ENCODE measurements around the gene STN1.
A peak's percentile ranks its signal among the peaks of the same experiment; 100 is the strongest.
"Not testable (repeated sequence)": the region's sequence is repeated elsewhere in the genome, so short reads cannot be mapped to it uniquely, and the experiment has no call there.

STN1 gene

DNA sequence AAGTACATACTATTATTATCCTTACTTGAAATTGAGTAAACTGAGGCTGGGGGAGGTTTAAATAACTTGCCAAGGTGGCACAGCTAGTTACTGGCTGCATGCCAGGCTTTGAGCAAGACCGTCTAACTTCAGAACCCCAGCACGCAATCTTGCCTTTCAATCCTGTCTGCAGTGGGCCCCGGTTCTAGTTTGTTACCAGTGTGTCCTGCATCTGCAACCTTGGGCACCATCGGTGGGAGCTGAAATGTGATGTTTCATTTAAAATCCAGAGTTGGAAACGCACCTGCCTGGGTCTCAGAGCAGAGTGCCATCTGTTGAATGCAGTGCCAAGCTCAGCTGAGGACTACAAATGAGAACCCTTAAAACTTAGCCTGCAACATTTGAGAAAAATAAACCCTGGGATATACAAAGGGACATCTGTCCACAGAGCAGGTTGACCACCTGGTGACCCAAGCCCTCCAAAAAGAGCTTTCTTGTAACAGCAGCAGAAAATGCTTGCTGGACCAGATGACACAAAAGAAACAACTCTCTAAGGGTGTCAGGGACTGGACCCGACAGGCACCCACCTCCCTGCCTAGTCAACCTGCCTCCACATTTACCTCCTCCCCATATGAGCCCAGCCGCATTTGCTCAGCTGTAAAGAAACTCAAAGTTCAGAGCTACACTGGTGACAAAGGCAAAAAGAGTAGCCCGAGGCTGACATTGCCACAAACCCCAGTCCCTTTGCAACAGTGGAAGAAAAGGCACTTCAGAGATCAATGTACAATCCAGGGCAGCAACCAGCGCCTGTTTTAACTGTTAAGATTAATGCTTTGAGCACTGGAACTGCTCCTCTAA is 64.3 kb downstream of the STN1 start:
- H3K27me3 Mint-ChIP-seq, result peaks cover 35% of the 10 kb centered on the region

DNA sequence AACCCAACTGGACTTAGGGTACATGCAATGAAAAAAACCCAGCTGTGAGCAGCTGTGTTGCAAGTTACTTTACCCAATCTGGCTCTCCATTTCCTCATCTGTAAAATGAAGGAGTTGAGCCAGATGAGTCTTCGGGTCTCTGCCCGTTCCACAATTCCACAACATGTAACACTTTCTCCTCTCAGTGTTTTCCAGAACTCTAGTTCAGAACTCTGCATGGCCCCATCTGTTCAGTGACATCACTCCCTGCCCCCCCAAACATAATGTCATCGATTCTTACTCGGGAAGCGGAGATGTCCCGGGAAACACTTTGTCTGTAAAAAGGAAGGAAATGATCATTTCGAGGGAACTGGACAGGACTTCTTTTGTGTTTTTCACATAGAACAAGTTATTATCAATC is 65.1 kb downstream of the STN1 start:
- H3K4me1 Mint-ChIP-seq (ENCODE audit: low read depth), result peaks cover 13% of the 10 kb centered on the region
- peaks cover 35% of the 10 kb centered on the region for H3K27me3 Mint-ChIP-seq
- H3K4me3 Mint-ChIP-seq, result no peak overlapping the region

More for the DNA sequence above, 64.3 kb downstream of the STN1 start:
- Mint-ChIP-seq H3K36me3 (ENCODE audit: low read depth) (no peaks in the 10 kb centered on the region), H3K9me3 (no peaks in the 10 kb centered on the region), H3K27ac (no peak overlapping the region), H3K4me1 (ENCODE audit: low read depth) (peaks cover 13% of the 10 kb centered on the region), H3K4me3 (peak overlapping the region; percentile 72)

DNA sequence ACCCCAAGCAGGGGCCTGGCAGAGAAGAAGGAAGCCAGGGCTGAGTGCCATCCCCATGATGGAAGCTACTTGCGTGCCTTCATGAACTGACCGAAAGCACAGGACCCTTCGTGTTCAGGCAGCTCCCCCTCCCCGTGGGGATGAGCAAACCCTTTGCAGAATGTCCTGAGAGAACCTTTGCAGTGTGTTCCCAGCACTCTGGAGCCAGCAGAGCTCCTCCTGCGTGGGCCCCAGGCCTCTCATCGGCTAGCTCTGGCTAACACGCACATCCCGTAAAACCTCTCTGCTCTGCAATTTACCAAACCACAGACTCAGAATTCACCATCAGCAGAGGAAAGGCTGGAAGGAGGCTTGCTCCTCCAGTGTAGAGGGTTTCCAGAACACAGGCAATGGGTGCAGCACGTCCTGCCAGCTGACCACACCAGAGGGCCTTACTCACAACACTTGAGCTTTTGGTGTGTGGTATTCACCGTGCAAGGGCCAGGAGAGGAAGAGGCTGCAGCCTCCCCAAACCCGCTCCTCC is 65.7 kb downstream of the STN1 start:
- peaks cover 35% of the 10 kb centered on the region for H3K27me3 Mint-ChIP-seq
- no peaks in the 10 kb centered on the region for H3K9me3 Mint-ChIP-seq
- H3K27ac Mint-ChIP-seq, result no peak overlapping the region
- no peak overlapping the region for H3K4me3 Mint-ChIP-seq
- H3K4me1 Mint-ChIP-seq (ENCODE audit: low read depth), result peaks cover 13% of the 10 kb centered on the region
- H3K36me3 Mint-ChIP-seq (ENCODE audit: low read depth), result no peaks in the 10 kb centered on the region

More for the DNA sequence above, 65.1 kb downstream of the STN1 start:
- no peak overlapping the region for H3K27ac Mint-ChIP-seq
- H3K9me3 Mint-ChIP-seq, result no peaks in the 10 kb centered on the region
- no peaks in the 10 kb centered on the region for H3K36me3 Mint-ChIP-seq (ENCODE audit: low read depth)

DNA sequence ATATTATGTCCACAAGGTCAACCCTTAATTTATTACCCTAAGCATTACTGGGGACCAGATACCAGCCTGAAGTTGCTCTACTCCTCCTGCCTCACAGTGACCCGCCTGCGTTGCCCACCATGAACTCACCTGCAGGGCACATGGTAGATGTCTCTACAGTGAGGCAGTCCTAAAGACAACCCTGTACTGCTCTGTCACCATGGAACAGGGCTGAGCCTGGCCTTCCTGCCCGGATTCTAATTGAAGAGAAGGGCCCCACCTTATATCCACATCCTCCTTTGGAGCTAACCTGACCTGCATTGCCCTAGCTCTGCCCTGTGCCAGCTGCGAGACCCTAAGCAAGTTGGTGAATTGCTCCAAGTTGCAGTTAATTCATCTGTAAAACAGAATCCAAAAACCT is 66.7 kb downstream of the STN1 start:
- H3K4me1 Mint-ChIP-seq (ENCODE audit: low read depth), result peaks cover 16% of the 10 kb centered on the region
- H3K36me3 Mint-ChIP-seq (ENCODE audit: low read depth), result no peaks in the 10 kb centered on the region
- no peak overlapping the region for H3K4me3 Mint-ChIP-seq
- peaks cover 25% of the 10 kb centered on the region for H3K27me3 Mint-ChIP-seq
- H3K9me3 Mint-ChIP-seq, result no peaks in the 10 kb centered on the region
- no peak overlapping the region for H3K27ac Mint-ChIP-seq

DNA sequence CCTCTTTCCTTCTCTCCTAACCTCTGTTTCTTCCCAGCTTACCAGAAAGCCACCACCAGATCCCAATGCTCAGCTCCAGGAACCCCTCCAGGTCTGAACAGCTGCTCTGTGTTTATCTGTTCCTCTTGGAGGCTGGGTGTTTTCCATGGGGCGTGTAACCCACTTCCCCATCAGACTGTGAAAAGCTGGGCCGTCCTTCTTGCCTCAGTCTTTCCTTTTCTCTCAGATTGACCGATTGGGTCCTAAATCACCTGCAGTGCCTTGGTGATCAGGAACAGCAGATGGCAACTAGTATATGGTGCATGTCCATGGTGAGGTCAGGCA is 67.5 kb downstream of the STN1 start:
- H3K27ac Mint-ChIP-seq, result no peak overlapping the region
- peaks cover 20% of the 10 kb centered on the region for H3K4me1 Mint-ChIP-seq (ENCODE audit: low read depth)
- no peak overlapping the region for H3K4me3 Mint-ChIP-seq
- no peaks in the 10 kb centered on the region for H3K36me3 Mint-ChIP-seq (ENCODE audit: low read depth)
- peaks cover 21% of the 10 kb centered on the region for H3K27me3 Mint-ChIP-seq
- H3K9me3 Mint-ChIP-seq, result no peaks in the 10 kb centered on the region

DNA sequence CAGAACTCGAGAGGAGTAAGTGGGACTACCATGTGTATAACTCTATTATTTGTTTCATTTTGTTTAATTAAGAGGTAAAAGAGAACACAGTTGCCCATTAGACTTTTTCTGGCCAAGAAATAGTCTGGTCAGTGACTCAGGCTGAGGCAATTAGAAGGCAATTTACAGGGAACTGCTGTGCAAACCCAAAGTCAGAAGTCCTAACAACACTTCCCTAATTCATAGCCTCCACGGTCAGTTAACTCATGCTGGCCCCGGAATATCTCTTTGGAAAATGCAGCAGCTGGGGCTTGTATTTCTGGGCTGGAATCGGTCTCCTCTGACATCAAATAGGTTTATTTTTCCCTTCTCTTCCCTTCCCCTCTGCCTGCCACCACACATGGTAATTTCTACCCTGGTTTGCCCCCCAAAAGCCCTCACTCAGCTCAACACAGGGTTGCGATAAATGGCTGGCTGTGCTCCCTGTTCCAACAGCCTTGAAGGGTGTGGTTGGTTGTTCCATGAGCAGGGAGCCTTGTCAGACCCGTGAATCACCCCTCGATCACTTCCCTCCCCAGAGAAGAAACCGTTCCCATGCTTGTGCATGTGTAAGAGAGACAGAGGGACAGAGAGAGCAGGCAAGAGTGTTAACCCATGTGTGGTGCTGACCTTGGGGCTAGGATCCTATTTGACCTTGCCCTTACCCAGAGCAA is 68.0 kb downstream of the STN1 start:
- H3K4me3 Mint-ChIP-seq, result no peak overlapping the region
- peaks cover 24% of the 10 kb centered on the region for H3K4me1 Mint-ChIP-seq (ENCODE audit: low read depth)
- no peaks in the 10 kb centered on the region for H3K9me3 Mint-ChIP-seq
- peaks cover 21% of the 10 kb centered on the region for H3K27me3 Mint-ChIP-seq
- H3K27ac Mint-ChIP-seq, result no peak overlapping the region
- no peaks in the 10 kb centered on the region for H3K36me3 Mint-ChIP-seq (ENCODE audit: low read depth)

DNA sequence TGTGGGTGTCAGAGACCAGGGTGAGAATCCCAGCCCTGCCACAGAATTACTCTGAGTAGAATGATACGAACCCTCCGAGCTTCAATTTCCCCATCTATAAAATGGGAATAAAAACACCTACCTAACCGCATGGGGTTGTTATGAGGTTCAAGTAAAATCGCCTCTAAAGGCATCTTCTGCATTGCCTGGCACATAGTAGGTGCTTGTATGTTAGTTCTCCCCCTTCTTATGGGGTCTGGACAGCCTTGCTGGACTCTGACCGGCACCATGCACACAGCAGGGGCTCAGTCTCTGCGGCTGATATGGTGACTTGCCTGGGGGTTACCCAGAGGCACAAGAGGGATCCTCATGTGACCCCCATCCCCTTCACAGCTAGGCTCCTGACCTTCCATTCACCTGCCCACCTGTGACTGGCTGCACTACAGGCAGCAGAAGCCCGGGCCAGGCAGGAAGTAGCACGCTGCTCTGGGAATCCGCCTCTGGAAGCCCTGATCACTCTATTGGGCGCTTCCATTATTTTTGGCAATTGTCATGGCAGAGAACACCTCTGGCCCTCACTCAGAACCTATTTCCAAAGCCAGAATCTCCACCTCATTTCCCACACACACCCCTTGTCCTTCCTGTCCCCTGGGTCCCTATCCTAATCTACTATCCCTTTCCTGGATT is 68.6 kb downstream of the STN1 start:
- Mint-ChIP-seq H3K4me3 (no peak overlapping the region), H3K4me1 (ENCODE audit: low read depth) (peaks cover 18% of the 10 kb centered on the region), H3K27ac (no peak overlapping the region), H3K36me3 (ENCODE audit: low read depth) (no peaks in the 10 kb centered on the region), H3K9me3 (no peaks in the 10 kb centered on the region), H3K27me3 (peaks cover 16% of the 10 kb centered on the region)

DNA sequence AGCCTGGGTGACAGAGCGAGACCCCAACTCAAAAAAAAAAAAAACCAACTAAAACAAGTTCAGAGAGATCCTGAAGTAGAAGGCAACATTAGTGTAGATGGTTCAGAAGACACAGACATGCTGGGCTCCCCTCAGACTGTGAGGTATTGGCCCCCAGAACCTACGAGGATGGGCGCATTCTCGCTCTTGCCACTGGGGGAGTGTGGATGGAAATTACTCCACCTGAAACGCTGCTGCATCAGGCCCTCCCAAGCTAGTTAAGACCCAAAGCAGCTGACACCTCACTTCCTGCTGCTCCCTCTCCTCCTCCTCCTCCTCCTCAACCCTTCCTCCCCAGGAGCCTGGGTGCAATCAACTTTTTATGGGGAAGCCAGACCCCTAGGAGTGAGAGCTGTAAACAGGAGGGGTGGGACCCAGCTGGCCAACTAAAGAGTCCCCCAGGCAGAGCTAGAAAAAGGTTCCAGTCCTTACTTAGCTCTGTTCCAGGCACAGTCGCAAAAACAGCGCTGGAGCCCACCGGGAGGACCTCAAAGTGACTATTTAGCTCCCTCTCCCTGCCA is 70.0 kb downstream of the STN1 start:
- peaks cover 14% of the 10 kb centered on the region for H3K4me1 Mint-ChIP-seq (ENCODE audit: low read depth)
- H3K27me3 Mint-ChIP-seq, result peaks cover 3% of the 10 kb centered on the region
- H3K9me3 Mint-ChIP-seq, result no peaks in the 10 kb centered on the region
- H3K27ac Mint-ChIP-seq, result no peak overlapping the region
- H3K36me3 Mint-ChIP-seq (ENCODE audit: low read depth), result no peaks in the 10 kb centered on the region
- H3K4me3 Mint-ChIP-seq, result no peak overlapping the region

DNA sequence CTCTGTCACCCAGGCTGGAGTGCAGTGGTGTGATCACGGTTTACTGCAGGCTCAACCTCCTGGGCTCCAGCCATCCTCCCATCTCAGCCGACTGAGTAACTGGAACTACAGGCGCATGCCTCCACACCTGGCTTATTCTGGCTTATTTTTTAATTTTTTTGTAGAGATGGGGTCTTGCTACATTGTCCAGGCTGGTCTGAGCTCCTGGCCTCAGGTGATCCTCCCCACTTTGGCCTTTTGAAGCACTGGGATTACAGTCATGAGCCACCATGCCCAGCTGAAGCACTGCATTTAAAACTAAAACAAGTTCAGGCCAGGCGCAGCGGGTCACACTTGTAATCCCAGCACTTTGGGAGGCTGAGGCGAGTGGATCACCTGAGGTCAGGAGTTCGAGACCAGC is 70.6 kb downstream of the STN1 start:
- no peaks in the 10 kb centered on the region for H3K9me3 Mint-ChIP-seq
- H3K4me3 Mint-ChIP-seq, result no peak overlapping the region
- peaks cover 14% of the 10 kb centered on the region for H3K4me1 Mint-ChIP-seq (ENCODE audit: low read depth)
- no peaks in the 10 kb centered on the region for H3K27me3 Mint-ChIP-seq
- no peak overlapping the region for H3K27ac Mint-ChIP-seq
- H3K36me3 Mint-ChIP-seq (ENCODE audit: low read depth), result no peaks in the 10 kb centered on the region

DNA sequence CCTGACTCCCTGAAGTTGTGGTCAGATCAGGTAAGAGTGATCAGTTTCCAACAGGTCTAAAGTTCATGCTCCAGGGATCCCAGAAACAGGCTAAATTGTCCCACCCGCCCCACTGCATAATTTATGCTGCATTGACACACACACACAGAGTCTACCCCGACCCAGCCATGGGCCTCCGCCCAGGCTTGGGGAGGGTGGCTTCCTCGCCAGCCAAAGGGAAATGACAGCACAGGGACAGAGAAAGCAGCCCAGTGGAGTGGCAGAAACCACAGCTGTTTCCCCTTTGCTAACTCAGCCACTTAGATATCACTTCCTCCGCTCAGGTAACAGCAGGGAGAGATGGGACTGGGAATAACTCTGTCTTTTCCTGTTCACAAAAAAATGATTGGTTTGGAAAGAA is 72.0 kb downstream of the STN1 start:
- Mint-ChIP-seq H3K4me3 (no peak overlapping the region), H3K4me1 (ENCODE audit: low read depth) (peaks cover 14% of the 10 kb centered on the region), H3K9me3 (no peaks in the 10 kb centered on the region), H3K27me3 (no peaks in the 10 kb centered on the region), H3K27ac (no peak overlapping the region), H3K36me3 (ENCODE audit: low read depth) (no peaks in the 10 kb centered on the region)

DNA sequence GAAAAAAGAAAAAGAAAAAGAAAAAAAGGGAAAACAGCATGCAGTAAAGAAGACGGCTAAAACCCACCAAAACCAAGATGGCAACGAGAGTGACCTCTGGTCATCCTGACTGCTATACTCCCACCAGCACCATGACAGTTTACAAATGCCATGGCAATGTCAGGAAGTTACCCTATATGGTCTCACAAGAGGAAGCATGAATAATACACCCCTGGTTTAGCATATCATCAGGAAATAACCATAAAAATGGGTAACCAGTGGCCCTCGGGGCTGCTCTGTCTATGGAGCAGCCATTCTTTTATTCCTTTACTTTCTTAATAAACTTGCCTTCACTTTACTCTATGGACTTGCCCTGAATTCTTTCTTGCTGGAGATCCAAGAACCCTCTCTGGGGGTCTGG is 72.6 kb downstream of the STN1 start:
- H3K36me3 Mint-ChIP-seq (ENCODE audit: low read depth); H3K4me3 Mint-ChIP-seq; H3K27me3 Mint-ChIP-seq; H3K9me3 Mint-ChIP-seq; H3K27ac Mint-ChIP-seq: not testable (repeated sequence)
- peaks cover 14% of the 10 kb centered on the region for H3K4me1 Mint-ChIP-seq (ENCODE audit: low read depth)

DNA sequence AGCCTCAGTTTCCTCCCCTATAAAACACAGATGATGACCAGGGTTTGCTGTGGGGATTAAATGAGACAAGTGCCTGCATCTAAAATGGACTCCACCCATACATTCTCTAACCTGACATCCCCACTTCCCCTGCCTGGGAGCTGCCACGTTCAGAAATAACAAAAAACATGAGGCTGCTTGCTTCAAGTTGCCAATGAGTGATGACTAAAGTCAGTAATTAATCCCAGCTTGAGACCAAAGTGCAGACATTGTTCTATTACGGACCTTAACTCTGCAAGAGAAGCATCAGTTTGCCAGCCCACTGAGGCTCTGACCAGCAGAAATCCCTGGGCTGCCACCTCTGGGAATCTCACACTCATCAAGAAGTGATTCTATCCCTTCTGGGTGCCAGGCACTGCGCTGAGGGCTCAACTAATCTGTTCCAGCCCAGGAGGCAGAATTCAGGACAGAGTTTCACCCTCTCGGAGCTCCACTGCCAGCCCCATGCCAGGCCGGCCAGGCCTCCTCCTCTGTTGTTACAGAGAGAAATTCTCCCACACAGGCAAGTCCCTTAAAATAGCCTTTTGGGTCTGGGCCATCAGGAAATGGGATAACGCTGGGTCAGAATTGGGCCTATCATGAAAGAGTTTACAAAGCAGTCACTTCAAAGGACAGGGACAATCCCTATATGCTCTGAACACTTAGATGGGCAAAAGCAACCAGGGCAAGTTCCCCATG is 74.0 kb downstream of the STN1 start:
- H3K27me3 Mint-ChIP-seq, result no peaks in the 10 kb centered on the region
- no peaks in the 10 kb centered on the region for H3K36me3 Mint-ChIP-seq (ENCODE audit: low read depth)
- no peak overlapping the region for H3K4me3 Mint-ChIP-seq
- H3K9me3 Mint-ChIP-seq, result no peaks in the 10 kb centered on the region
- no peak overlapping the region for H3K27ac Mint-ChIP-seq
- H3K4me1 Mint-ChIP-seq (ENCODE audit: low read depth), result peaks cover 14% of the 10 kb centered on the region

DNA sequence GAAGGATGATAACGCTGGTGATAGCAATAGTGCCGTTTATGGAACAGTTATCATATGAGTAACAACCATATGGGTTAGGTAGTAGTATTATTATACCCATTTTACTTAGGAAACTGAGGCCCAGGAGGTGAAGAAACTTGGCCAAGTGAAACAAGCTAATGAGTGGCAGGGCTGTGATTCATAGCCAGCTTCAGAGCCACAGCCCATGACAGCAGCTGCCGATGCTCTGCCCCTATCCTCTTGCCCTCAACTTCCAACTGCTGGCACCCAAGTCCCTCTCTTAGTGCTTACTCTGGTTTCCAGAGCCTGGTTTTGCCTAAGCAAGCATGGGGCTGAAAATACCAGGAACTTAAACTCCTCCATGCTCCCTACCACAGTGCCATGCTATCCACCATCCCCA is 74.9 kb downstream of the STN1 start:
- Mint-ChIP-seq H3K27me3 (no peaks in the 10 kb centered on the region), H3K4me1 (ENCODE audit: low read depth) (peaks cover 14% of the 10 kb centered on the region), H3K9me3 (no peaks in the 10 kb centered on the region), H3K36me3 (ENCODE audit: low read depth) (no peaks in the 10 kb centered on the region), H3K4me3 (no peak overlapping the region), H3K27ac (no peak overlapping the region)

DNA sequence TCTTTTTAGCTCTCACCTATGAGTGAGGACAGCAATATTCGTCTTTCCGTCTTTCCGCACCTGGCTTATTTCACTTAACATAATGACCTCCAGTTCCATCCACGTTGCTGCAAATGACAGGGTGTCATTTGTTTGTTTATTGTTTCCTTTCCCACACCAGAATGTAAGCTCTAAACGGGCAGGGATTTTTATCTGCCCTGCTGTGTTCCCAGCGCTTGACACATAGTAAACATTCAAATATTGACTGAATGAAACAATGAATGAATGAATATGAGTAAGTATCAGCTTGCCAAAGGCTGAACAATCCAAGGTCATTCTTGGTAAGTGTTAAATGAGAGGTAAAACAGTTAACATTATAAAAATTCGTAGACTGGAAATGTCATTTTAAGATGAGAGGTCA is 75.4 kb downstream of the STN1 start:
- H3K27ac Mint-ChIP-seq, result no peak overlapping the region
- H3K4me1 Mint-ChIP-seq (ENCODE audit: low read depth), result peaks cover 14% of the 10 kb centered on the region
- no peaks in the 10 kb centered on the region for H3K36me3 Mint-ChIP-seq (ENCODE audit: low read depth)
- H3K9me3 Mint-ChIP-seq, result no peaks in the 10 kb centered on the region
- H3K4me3 Mint-ChIP-seq, result no peak overlapping the region
- H3K27me3 Mint-ChIP-seq, result no peaks in the 10 kb centered on the region

All from stimulated activated naive CD8-positive, alpha-beta T cell treated with anti-CD3 and anti-CD28 coated beads, Interleukin-15, Interleukin-2, amounts not matched to agents 100 ng/mL and 50 ng/mL, for 24 hours (primary cell).